DMS79 treated with DMSO at 0.1 percent for 48 hours (cell line): ENCODE measurements around the gene DAD1.
A peak's percentile ranks its signal among the peaks of the same experiment; 100 is the strongest.
"Not testable (repeated sequence)": the region's sequence is repeated elsewhere in the genome, so short reads cannot be mapped to it uniquely, and the experiment has no call there.

Experiments
- DNase-seq: peaks from one replicate; lab custom pipeline; 2025; lab: John Stamatoyannopoulos, UW

Gene DAD1

DNA sequence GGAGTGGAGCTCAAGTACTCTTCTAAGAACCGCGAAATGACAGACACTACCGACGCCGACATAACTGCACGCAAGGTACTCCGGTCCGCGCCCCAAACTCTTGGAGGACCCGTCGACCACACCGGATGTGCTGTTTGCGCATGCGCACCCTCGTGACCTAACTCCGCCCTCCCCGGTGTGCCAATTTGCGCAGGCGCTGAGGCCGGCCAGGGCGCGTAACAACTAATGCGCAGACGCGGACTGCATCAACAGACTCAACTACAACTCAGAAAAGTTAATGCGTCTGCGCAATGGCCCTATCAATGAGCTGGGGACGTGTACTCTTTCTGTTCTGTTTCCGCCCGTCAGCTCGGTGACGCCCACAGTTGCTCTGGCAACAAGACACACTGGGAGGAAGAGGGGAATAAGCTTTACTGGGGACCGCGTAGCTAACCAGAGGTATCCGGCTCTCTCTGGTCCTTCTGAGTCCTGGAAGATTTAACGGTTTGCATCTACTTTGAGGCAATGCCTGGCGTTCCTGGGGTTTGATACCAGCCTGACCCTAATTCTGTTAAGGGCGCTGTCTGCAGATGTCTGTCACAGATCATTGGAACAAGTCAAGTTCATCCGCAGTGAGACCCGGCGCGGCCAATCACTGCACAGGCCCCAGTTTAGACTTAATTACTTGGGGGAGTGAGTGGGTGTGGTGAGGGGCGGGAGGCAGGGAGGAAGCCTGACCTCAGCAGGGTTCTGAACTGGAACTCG lies at the start of gene DAD1:
DAD1 (minus strand) TSS at position 129 of the 744 bp plus-strand sequence; CDS start at position 62, 67 bp downstream.
- peak; percentile 100 for DNase-seq

GRCh38 chr14:22635980-22636379 lies 47.0 kb upstream of the DAD1 start:
- DNase-seq = not testable (repeated sequence)

DNA sequence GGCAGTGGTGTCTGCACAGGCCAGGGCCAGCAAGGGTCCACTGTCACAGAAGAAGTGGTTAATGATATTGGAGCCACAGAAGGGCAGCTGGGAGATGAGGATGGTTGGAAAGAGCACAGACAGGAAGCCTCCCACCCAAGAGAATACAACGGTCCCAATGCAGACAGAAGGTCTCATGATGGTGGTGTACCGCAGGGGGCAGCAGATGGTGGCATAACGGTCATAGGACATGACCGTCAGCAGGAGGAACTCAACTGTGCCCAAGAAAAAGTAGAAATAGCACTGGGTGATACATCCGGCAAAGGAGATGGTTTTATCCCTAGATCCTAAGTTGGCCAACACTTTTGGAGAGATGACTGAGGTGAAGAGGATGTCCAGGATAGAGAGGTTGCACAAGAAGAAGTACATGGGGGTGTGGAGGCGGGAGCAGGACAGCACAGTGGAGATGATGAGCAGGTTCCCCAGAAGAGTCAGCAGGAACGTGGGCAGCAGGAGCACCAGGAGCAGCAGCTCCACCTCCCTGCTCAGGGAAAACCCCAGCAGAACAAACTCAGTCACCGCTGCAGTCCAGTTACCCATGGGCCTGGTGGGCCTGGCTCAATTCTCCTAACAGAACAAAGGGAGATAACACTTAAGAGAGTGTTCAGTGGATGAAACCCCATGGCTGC lies 45.3 kb upstream of the DAD1 start:
- DNase-seq = no peak

GRCh38 chr14:22630486-22630885 lies 41.5 kb upstream of the DAD1 start:
- DNase-seq = no peak

DNA sequence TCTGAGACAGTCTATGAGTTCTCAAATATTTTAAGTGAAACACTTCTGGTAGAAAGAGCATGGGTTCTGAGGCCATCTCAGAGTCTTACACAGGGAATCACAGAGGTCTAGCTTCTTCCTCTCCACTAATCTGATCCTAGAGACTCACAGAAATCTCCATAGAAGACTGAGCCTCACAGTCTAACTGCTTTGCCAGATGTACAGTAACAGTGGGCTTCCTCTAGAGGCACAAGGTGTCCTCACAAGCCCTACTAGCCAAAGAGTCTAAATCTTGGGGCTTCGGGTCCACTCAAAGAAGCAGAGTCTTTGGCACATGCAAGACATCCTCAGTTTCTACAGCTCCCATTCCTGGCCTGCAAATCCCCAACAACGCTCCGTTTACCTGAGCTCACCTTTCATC lies 41.0 kb upstream of the DAD1 start:
- DNase-seq = no peak

- DNase-seq = no peak
Observed at GRCh38 chr14:22629361-22629760, 40.3 kb upstream of the DAD1 start.

DNA sequence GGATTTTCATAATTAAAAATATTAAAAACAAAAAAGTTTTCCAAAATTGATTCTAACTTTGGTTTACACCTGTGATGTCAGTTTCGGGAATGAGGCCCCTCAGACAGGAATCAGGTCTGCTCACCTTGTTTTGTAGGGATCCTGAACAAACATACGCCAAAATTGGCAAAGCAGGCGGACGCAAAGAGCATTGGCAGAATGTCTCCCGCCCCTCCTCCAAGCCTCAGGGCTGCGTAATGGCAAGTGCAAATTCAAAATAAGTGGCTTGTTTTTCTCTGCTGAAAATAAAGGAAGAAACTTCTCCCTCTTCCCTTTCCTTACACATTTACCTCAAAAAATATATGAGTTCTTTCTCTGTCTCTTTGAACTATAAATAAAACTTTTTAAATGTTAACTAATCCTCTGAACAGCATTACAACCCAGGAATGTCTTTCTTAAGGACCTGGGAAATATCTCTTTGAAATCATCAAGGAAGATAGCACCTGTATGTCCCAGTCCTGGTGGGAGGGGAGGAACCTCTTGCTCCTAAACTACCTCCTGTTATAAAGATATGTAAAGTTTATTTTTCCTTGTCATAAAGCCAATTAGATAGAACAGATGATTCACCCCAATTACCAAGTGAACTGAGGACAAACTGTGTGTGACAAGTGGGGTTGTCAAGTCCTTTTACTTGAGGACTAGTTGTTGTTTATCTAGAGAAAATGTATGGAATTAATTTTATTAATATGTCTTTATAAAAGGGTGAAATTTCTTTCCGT lies 38.7 kb upstream of the DAD1 start:
- DNase-seq = no peak

DNA sequence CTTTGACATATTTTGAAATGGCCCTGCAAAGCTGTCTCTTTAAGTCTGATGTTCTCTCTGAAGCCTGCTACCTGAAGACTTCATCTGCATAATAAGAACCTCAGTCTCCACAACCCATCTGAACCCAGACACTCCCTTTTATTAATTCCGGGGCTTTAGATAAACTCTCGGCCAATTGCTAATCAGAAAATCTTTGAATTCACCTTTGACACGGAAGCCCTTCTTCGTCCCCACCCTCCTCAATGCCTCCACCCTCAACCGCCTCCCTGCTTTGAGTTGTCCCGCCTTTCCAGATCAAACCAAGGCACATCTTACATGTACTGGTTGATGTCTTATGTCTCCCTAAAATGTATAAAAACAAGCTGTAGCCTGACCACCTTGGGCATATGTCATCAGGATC lies 37.6 kb upstream of the DAD1 start:
- no peak for DNase-seq

- no peak for DNase-seq
Observed at GRCh38 chr14:22623047-22623446, 34.0 kb upstream of the DAD1 start.

GRCh38 chr14:22622255-22622654 lies 33.2 kb upstream of the DAD1 start:
- no peak for DNase-seq

- DNase-seq = not testable (repeated sequence)
Observed at GRCh38 chr14:22615765-22616164, 26.7 kb upstream of the DAD1 start.

DNA sequence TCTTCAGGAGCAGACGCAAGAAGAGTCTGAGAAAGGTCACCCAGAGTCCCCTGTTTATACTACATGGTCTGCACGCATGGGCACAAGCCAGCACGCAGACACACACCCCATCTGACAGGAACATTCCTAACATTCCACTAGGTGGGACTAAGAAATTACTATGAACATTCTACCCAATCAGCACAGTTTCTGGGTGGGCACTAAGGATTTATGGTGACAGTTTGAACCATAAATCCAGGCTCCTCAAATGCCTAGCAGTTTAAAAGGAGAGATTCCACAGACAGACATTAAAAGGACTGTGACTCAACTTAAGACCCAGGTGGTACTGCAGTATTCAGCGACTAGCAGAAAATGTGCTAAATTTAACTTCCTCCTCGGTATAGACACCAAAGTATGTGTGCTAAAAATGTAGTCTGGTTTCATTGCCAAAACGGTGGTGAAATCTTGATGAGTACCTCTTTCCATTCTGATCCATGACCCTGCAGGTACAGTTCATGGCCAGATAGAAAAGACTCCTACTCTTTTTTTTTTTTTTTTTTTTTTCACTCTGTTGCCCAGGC lies 25.3 kb upstream of the DAD1 start:
- no peak for DNase-seq

- no peak for DNase-seq
Observed at GRCh38 chr14:22613736-22614239, 24.8 kb upstream of the DAD1 start.

DNA sequence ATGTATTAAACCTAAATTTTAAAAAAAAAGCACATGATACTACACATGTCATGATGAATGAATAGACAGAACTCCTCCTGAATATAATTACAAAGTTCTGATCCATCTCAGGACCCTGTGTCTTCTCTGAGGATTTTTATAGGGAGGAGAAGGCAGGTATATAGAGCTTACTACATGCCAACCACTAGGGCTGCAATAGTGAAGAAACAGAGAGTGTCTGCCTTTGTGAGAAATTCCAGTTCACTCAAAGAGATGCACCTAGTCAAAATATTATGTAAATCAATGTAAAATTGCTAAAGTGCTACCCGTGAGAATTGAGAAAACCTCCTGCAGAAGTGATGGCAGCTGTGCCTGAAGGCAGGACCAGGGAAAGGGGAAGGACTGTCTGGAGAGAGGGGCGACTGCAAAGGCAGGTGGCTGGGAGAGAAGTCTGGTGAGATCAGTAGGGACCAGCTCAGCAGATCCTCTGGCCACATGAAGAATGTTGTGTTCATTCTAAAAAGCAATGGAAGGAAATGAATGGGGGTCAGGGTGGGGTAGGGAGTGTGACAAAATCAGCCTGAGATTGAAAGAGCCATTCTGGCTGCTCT lies 24.2 kb upstream of the DAD1 start:
- DNase-seq = no peak

DNA sequence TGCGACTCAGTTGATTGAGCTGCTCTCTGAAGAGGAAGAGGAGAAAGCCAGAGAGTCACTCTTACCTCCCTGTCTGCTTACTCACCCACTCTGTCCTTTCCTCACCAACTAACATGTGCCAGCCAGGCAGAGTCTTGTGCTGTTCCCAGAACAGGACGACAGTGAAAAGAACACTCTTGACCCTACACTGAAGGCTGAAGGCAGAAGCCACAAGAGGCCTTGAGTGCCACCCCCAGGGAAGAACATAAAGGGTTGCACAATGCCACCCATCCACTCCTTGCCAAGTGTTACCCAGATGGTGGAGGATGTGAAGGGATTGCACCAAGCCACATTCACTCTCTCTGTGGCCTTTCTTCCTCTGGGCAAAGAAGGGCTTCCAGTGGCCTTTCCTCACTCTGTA lies 21.9 kb upstream of the DAD1 start:
- DNase-seq = no peak

GRCh38 chr14:22607291-22607690 lies 18.3 kb upstream of the DAD1 start:
- no peak for DNase-seq

DNA sequence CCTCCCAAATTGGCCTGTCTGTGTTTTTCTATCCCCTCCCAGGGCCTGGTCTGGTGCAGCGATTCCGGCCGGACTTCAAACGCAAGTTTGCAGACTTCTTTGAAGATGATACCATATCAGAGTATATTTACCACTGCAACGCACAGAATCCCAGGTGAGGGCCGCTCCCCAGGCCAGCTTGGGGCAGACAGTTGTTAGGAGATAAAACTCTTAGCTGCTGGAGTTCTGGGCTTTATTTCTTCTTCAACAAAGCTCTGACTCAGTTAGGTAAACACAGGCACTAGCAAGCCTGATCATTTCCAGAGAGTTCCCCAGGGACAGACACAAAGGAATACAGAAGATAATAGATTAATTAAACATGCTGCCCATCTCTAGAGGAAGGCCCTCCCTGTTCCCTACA lies 17.4 kb upstream of the DAD1 start:
- DNase-seq = no peak

GRCh38 chr14:22602862-22603261 lies 13.8 kb upstream of the DAD1 start:
- DNase-seq = no peak

- no peak for DNase-seq
Observed at GRCh38 chr14:22601996-22602395, 13.0 kb upstream of the DAD1 start.

DNA sequence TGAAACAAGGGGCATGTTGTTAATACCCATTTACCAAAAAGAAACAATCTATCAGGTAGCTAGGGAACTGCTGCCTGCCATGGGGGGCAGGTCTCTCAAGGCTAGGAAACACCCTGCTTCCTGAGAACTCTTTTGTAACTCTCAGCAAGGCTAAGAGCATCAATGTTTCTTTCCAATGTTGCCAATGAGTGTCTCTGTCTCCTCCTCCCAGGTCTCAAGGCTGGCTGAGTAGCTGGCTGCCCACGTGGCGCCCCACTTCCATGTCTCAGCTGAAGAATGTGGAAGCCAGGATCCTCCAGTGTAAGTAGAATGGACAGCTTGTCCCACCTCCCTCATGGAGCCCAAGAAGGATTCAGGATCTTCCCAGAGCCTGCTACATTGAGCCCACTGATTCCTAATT lies 12.4 kb upstream of the DAD1 start:
- DNase-seq = no peak

DNA sequence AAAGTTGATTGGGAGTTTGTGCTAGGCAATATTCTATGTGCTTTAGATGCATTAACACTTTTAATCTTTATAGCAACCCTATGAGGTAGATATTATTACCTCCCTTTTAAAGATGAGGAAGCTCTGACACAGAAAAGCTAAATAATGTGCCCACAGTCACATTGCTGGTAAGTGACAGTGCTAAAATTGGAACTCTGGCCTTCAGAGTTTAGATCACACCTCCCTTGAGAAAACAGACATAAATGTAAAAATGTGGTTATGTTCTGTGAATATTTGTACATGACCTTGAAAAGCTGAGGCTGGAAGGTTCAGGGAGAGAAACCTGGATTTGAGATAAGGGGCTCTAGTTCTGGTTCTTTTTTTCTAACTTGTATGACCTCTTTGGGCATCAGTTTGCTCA lies 11.0 kb upstream of the DAD1 start:
- DNase-seq = no peak

- DNase-seq = no peak
Observed at GRCh38 chr14:22599349-22599748, 10.3 kb upstream of the DAD1 start.
